Keratinocyte (primary cell): ENCODE data around the gene ZC3H12D. TPM values are rescaled to one million over a fixed set of nuclear protein-coding genes. Genes with fewer than 3 reads are reported as not detected.

ENCODE experiments used
- DNase-seq: peaks from one replicate; pipeline ENCODE4 v3.0.0-alpha.2; 2011; ENCODE audit warnings: low read depth, missing footprints, low spot score
- FAIRE-seq: peaks from 2 replicates; lab custom pipeline; 2011; peaks lifted over from hg19 to GRCh38; lab: Jason Lieb, UNC
- H2AFZ ChIP-seq: 2 replicates; pipeline ENCODE4 v1.6.0; 2012; ENCODE audit warnings: low read length, control low read depth, inconsistent platforms; ENCODE audit not compliant: control insufficient read depth
- H3K27ac ChIP-seq: 2 replicates; pipeline ENCODE4 v1.5.1; 2011; ENCODE audit warnings: low read length; ENCODE audit not compliant: control insufficient read depth, insufficient read depth
- H3K27me3 ChIP-seq: 3 replicates; pipeline ENCODE4 v1.6.0; 2011; ENCODE audit warnings: low read length; ENCODE audit not compliant: control insufficient read depth, insufficient read depth; ENCODE audit errors: extremely low read depth
- H3K36me3 ChIP-seq, 2 experiments: 2 replicates in 1 of 2; 3 replicates in 1 of 2; pipeline ENCODE4 v1.5.1; 2011; ENCODE audit warnings: low read length in 2 of 2, mild to moderate bottlenecking in 1 of 2; ENCODE audit not compliant: control insufficient read depth in 2 of 2, insufficient read depth in 2 of 2; ENCODE audit errors: extremely low read depth in 1 of 2
- H3K4me1 ChIP-seq: 3 replicates; pipeline ENCODE4 v1.5.1; 2011; ENCODE audit warnings: low read length; ENCODE audit not compliant: control insufficient read depth, insufficient read depth; ENCODE audit errors: extremely low read depth
- H3K4me2 ChIP-seq: 3 replicates; pipeline ENCODE4 v1.6.0; 2011; ENCODE audit warnings: low read depth, low read length; ENCODE audit not compliant: control insufficient read depth, insufficient read depth; ENCODE audit errors: extremely low read depth
- H3K4me3 ChIP-seq, 3 experiments: fragments of 200-600 bp in 1 of 3; sonication (generic) in 1 of 3; 2 replicates in 2 of 3; 3 replicates in 1 of 3; pipeline ENCODE4 v1.5.1; 2011 to 2016; ENCODE audit warnings: low read length in 3 of 3, mild to moderate bottlenecking in 3 of 3, control low read depth in 2 of 3, inconsistent platforms in 1 of 3, low read depth in 1 of 3, mixed read lengths in 1 of 3, mixed run types in 1 of 3, moderate library complexity in 1 of 3; ENCODE audit not compliant: control insufficient read depth in 2 of 3, insufficient read depth in 2 of 3; ENCODE audit errors: extremely low read depth in 1 of 3
- H3K79me2 ChIP-seq: 2 replicates; pipeline ENCODE4 v1.6.0; 2012; ENCODE audit warnings: low read length; ENCODE audit not compliant: control insufficient read depth, insufficient read depth
- H3K9ac ChIP-seq: 3 replicates; pipeline ENCODE4 v1.6.0; 2011; ENCODE audit warnings: low read length; ENCODE audit not compliant: control insufficient read depth, insufficient read depth; ENCODE audit errors: extremely low read depth
- H3K9me1 ChIP-seq: 3 replicates; pipeline ENCODE4 v1.6.0; 2011; ENCODE audit warnings: low read length; ENCODE audit not compliant: control insufficient read depth, insufficient read depth; ENCODE audit errors: extremely low read depth
- H3K9me3 ChIP-seq: 2 replicates; pipeline ENCODE4 v1.5.1; 2012; ENCODE audit warnings: low read depth, low read length; ENCODE audit not compliant: control insufficient read depth
- H4K20me1 ChIP-seq: 3 replicates; pipeline ENCODE4 v1.6.0; 2011; ENCODE audit warnings: low read length; ENCODE audit not compliant: control insufficient read depth, insufficient read depth; ENCODE audit errors: extremely low read depth
- CTCF ChIP-seq, 3 experiments: IDR thresholded peaks in 1 of 3; conservative IDR thresholded peaks in 1 of 3; optimal IDR thresholded peaks in 1 of 3; 2 replicates in 2 of 3; 3 replicates in 1 of 3; pipeline versions ENCODE3 to v1.5.1; 2011; ENCODE audit warnings: low read length in 3 of 3, mild to moderate bottlenecking in 3 of 3, moderate library complexity in 2 of 3, control low read depth in 1 of 3, inconsistent platforms in 1 of 3; ENCODE audit not compliant: insufficient read depth in 2 of 3; ENCODE audit errors: extremely low read depth in 1 of 3
- EZH2 ChIP-seq: IDR thresholded peaks from one replicate; pipeline ENCODE4 v1.6.1; 2012; ENCODE audit warnings: inconsistent platforms, mild to moderate bottlenecking, low read length, moderate library complexity
- dilution Hi-C: fragments of 300-500 bp; cut with MboI; formaldehyde crosslinking; loops from one replicate; pipeline ENCODE4 v1.7.0; 2020; ENCODE audit warnings: low sequenced_read_pairs; ENCODE audit not compliant: extremely low pct_ligation_motif_present
- polyA plus RNA-seq, 5 experiments: library from polyadenylated mRNA; depleted of rRNA in 3 of 5; stranded (reverse) in 3 of 5; stranded (forward) in 1 of 5; unstranded in 1 of 5; fragments of >200 nt; gene quantifications; 1 replicate in 1 of 5; 2 replicates in 3 of 5; 3 replicates in 1 of 5; pipeline versions ENCODE4 v1.2.1 to v1.2.3, GENCODE V29; 2011 to 2012; ENCODE audit warnings: missing spikeins in 2 of 5, low read depth in 1 of 5, low replicate concordance in 1 of 5

Gene ZC3H12D
- polyA plus RNA-seq, 1 donor (not counting 4 experiments of a cell fraction or from before 2014, with no cell fraction given), result 0.04 TPM

- no peaks in the 10 kb centered on the region for H3K9me3 ChIP-seq
- dilution Hi-C loops, result loop anchor here (25.0 kb wide), 1 partner anchor 464 kb away; no protein-coding TSS in a partner anchor
- peaks cover 0 to 3% of the 10 kb centered on the region in 2 experiments for H3K36me3 ChIP-seq
- no peaks in the 10 kb centered on the region for H3K79me2 ChIP-seq
- DNase-seq (no peak), FAIRE-seq (no peak)
- H3K27ac ChIP-seq, result no peak overlapping the region
- no peak overlapping the region for H3K9ac ChIP-seq
- H4K20me1 ChIP-seq, result no peaks in the 10 kb centered on the region
- peaks cover 9% of the 10 kb centered on the region for H3K4me1 ChIP-seq
- no peak for TF ChIP-seq CTCF (optimal IDR thresholded peaks at IDR 0.05 in 1 of 3, IDR thresholded peaks at IDR 0.05 in 1 of 3, conservative IDR thresholded peaks at IDR 0.05 in 1 of 3; ENCODE audit: extremely low read depth in 1 of 3, insufficient read depth in 2 of 3, low read length in 3 of 3)
- no peak for TF ChIP-seq EZH2
- no peak overlapping the region for H3K4me3 ChIP-seq
- no peak overlapping the region for H3K4me2 ChIP-seq
- H2AFZ ChIP-seq, result no peak overlapping the region
- H3K9me1 ChIP-seq, result no peaks in the 10 kb centered on the region
- no peaks in the 10 kb centered on the region for H3K27me3 ChIP-seq
Measured at GRCh38 chr6:149501768-149502167, 17.0 kb upstream of the ZC3H12D start.

- dilution Hi-C loops, result loop anchor here (25.0 kb wide), 1 partner anchor 464 kb away; no protein-coding TSS in a partner anchor
- H3K9me1 ChIP-seq, result no peaks in the 10 kb centered on the region
- no peaks in the 10 kb centered on the region for H3K79me2 ChIP-seq
- no peaks in the 10 kb centered on the region for H3K27me3 ChIP-seq
- no peak overlapping the region for H3K4me3 ChIP-seq
- H3K4me1 ChIP-seq, result peaks cover 11% of the 10 kb centered on the region
- peaks cover 0 to 3% of the 10 kb centered on the region in 2 experiments for H3K36me3 ChIP-seq
- H2AFZ ChIP-seq, result no peak overlapping the region
- no peaks in the 10 kb centered on the region for H4K20me1 ChIP-seq
- H3K27ac ChIP-seq, result no peak overlapping the region
- TF ChIP-seq EZH2 (no peak), CTCF (optimal IDR thresholded peaks at IDR 0.05 in 1 of 3, IDR thresholded peaks at IDR 0.05 in 1 of 3, conservative IDR thresholded peaks at IDR 0.05 in 1 of 3; ENCODE audit: extremely low read depth in 1 of 3, insufficient read depth in 2 of 3, low read length in 3 of 3) (no peak)
- no peak overlapping the region for H3K9ac ChIP-seq
- H3K9me3 ChIP-seq, result no peaks in the 10 kb centered on the region
- FAIRE-seq (no peak), DNase-seq (no peak)
- H3K4me2 ChIP-seq, result no peak overlapping the region
Measured at GRCh38 chr6:149501201-149501600, 16.4 kb upstream of the ZC3H12D start.
